D721Med (cell line): Measurements from ENCODE around the gene TEX19.

ENCODE experiments used
- DNase-seq: peaks from one replicate; pipeline ENCODE4 v3.0.0; 2011; ENCODE audit warnings: low spot score; ENCODE audit not compliant: insufficient read length
- FAIRE-seq: peaks from 2 replicates; lab custom pipeline; 2011; peaks lifted over from hg19 to GRCh38; lab: Jason Lieb, UNC
- TF ChIP-seq, protein P1 (sequence below): IDR thresholded peaks from 2 replicates; pipeline ENCODE4 v1.5.1; 2012; ENCODE audit warnings: mild to moderate bottlenecking, control low read depth; ENCODE audit not compliant: insufficient read depth; ENCODE audit errors: missing control alignments

Gene TEX19

DNA sequence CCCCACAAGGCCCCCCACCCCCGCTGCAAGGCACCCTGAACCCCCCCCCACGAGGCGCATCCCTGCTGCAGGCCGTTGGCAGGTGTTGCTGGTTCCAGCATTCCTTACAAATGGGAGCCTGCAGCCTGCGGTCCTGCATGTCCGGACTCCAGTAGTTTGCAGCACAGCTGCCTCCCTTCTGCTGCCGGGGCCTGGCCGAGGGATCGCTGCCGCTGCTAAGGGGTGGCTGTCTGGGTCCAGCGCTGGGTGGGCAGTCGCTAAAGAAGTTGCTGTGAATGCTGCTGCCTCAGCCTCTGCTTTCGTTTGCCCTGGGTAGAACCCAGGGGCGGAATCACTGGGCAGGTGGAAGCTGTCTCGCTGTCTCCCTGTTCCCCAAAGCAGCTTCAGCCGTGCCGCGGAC, 24.4 kb downstream of the TEX19 start:
- FAIRE-seq: no peak

DNA sequence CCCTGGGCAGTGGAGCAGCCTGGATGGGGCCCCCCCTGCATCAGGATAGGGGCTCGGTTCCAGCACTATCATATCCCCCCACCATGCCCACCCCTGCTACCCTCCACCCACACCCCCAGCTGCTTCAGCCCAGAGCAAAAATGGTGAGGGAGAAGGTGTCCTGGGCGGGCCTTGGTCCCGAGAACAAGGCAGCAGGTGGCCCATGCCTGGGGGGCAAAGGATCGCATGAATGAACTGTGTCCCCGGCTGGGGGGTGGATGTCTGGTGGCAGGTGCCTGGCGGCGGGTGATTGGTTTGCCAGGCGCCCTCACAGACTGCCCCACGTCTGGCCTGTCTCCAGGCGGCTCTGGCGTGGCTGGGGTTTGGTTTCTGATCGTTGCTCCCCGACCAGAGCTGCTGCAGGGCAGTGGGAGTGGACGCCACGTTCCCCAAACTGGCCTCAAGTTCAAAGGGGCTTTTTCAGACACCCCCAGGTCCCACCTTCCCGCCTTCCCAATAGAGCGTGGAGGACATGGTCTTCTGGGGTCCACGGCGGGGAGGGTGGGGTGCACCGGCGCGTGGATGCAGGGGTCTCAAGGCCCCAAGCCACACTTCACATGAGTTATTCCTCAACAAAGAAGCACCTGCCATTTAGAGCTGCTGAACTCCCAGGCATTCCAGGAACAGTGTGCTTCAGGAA, 25.1 kb downstream of the TEX19 start:
- TF ChIP-seq, protein P1, sequence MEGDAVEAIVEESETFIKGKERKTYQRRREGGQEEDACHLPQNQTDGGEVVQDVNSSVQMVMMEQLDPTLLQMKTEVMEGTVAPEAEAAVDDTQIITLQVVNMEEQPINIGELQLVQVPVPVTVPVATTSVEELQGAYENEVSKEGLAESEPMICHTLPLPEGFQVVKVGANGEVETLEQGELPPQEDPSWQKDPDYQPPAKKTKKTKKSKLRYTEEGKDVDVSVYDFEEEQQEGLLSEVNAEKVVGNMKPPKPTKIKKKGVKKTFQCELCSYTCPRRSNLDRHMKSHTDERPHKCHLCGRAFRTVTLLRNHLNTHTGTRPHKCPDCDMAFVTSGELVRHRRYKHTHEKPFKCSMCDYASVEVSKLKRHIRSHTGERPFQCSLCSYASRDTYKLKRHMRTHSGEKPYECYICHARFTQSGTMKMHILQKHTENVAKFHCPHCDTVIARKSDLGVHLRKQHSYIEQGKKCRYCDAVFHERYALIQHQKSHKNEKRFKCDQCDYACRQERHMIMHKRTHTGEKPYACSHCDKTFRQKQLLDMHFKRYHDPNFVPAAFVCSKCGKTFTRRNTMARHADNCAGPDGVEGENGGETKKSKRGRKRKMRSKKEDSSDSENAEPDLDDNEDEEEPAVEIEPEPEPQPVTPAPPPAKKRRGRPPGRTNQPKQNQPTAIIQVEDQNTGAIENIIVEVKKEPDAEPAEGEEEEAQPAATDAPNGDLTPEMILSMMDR: no peak
- FAIRE-seq: no peak
- DNase-seq: no peak

More for the DNA sequence above, 24.4 kb downstream of the TEX19 start:
- TF ChIP-seq, protein P1: no peak
- DNase-seq: no peak

DNA sequence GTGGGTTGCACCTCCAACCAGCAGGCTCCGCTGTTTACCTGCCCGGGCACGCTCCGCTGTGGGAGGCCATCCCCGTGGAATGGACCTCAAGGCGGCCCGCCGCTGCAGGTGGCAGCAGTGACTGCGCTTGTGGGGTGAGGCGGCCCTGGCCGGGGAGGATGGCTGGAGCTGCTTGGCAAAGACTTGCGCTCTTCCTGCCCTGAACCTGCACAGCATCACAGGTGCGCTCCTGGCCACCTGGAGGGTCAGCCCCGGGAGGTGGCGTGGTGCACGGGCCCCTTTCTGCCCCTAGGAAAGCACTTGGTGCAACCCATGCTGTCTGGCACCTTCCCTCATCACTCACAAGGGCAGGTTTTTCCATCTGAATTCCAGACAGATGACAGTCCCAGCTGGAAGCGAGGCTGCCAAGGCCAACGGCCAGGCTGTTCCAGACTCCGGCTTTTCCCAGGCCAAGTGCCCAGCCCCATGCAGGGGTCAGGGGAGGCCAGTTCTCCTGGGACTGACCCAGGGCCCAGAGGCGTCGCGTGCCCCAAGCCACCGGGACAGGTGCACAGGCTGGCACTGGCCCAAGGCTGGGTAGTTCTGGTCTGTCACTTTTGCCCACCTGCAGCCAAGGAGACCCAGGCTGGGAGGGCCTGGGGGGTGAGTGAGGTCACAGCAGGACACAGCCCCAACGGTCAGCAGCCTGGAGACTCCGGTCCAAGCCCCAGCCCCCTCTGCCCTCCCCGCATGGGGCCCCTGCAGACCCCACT, 25.9 kb downstream of the TEX19 start:
- FAIRE-seq: no peak

DNA sequence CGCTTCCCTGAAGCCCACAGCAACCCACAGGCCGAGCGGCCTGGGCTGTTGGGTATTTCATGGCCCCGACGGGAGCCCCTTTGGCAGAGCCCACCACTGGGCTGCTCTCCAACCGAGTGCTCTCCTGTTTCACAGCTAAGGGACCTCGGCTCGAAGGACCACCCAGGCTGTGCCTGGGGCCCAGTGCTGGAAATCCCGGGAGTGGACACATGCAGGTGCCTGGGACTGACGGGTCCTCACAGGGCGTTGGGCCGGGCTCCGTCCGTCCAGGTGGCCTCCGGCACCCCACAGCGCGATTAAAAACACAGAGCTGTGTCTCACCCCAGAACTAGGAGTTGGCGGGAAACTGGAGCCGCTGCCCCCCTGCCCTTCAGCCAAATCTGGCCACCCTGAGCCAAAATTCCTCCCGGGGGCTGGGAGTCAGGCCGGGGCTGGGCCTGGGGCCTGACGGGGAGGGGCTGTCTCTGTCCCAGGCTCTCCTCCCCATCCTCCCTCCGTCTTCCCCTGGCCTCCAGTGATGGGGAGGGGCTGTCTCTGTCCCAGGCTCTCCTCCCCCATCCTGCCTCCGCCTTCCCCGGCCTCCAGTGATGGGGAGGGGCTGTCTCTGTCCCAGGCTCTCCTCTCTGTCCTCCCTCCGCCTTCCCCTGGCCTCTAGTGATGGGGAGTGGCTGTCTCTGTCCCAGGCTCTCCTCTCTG, 26.7 kb downstream of the TEX19 start:
- DNase-seq: no peak
- TF ChIP-seq, protein P1: no peak

More for the DNA sequence above, 25.9 kb downstream of the TEX19 start:
- no peak for DNase-seq
- TF ChIP-seq, protein P1: no peak

DNA sequence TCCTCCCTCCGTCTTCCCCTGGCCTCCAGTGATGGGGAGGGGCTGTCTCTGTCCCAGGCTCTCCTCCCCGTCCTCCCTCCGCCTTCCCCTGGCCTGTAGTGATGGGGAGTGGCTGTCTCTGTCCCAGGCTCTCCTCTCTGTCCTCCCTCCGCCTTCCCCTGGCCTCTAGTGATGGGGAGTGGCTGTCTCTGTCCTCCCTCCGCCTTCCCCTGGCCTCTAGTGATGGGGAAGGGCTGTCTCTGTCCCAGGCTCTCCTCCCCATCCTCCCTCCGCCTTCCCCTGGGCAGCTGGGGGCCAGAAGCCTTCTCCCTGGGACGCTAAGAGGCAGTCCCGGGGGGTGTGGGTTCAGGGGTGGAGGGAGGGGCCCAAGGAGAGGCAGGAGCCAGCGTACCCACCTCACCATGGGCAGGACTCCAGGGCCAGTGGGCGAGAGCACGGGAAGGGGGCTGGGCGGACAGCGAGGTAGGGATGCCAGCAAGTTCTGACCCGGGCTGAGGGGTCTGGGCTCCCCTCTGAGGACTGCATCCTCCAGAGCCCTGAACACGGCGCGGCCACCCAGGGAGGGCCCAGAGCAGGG, 27.3 kb downstream of the TEX19 start:
- FAIRE-seq (no peak), DNase-seq (no peak)
- TF ChIP-seq, protein P1: no peak

More for the DNA sequence above, 26.7 kb downstream of the TEX19 start:
- FAIRE-seq: no peak

DNA sequence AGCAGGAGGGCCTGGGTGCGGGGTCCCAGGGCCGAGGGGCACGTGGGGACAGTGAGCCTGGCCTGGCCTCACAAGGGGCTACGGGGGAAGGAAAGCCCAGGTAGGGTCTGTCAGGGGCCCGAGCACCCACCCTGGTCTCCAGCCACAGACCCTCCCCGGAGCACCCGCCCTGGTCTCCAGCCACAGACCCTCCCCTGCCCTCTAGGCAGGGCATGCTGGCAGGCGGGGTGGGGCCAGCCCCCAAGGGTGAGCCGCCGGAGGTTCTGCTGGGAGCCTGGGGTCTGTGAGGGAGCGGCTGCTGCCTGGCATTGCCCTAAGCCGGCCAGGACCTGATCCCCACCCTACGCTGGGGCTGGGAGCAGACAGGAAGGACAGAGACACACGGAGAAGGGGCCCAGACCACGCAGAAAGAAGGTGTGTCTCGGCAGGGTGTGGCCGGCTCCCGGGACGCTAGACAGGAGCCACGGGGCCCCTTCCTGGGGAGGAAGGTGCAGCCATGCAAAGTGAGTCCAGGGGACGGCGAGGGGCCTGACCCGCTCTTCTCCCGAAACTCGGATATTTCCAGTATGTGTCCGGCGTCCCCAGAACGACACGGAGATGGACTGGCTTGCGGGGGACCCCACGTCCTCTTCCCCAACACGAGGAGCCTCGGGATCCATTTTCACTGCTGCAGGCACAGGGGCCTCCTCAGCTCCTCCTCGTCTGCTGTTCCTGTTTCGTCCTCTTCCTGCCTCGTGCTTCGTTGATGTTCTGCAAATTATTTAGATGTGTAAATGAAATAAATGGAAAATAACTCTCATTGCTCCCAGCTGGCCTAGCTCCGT, 28.0 kb downstream of the TEX19 start:
- no peak for DNase-seq
- TF ChIP-seq, protein P1: no peak
- FAIRE-seq: no peak
